K562 (cell line): ENCODE results near the gene TRAF7. TPM values are rescaled to one million over a fixed set of nuclear protein-coding genes. Genes with fewer than 3 reads are reported as not detected.

Experiments used
- ATAC-seq: fragments of 200-7000 bp; cut with Tn5 transposase; 3 replicates; pipeline ENCODE4 v1.9.1; 2020; ENCODE audit warnings: moderate library complexity
- BruUV-seq: library from RNA; stranded (reverse); fragments of 400-500 nt; replicated peaks from 2 replicates; lab custom pipeline; 2021; lab: Mats Ljungman, UMichigan
- CTCF ChIA-PET: fragments of 300-600 bp; formaldehyde crosslinking; extraction: SDS; loops from one replicate; lab custom pipeline; 2021; ENCODE audit warnings: low intra/inter-chr PET ratio; lab: Yijun Ruan, JAX
- POLR2A ChIA-PET: fragments of 300-600, 350-650 bp; sonication (Branson Sonifier 250); formaldehyde crosslinking; extraction: SDS; loops from one replicate; lab custom pipeline; 2021; ENCODE audit warnings: antibody characterized with exemption, inconsistent platforms; lab: Yijun Ruan, JAX
- DNase-seq, 4 experiments: peaks; one replicate each; pipeline versions ENCODE4 v3.0.0 to v3.0.0-alpha.2; 2011 to 2018; ENCODE audit warnings: low spot score in 3 of 4, mixed read lengths in 3 of 4; ENCODE audit errors: extremely low read depth in 1 of 4
- FAIRE-seq: peaks from 2 replicates; lab custom pipeline; 2011; peaks lifted over from hg19 to GRCh38; lab: Jason Lieb, UNC
- H2AFZ ChIP-seq: 2 replicates; pipeline ENCODE4 v1.6.0; 2011; ENCODE audit warnings: low read depth, low read length, control low read depth, inconsistent platforms
- H3K27ac ChIP-seq: fragments of 200-600 bp; 3 replicates; pipeline ENCODE4 v1.8.0; 2011; ENCODE audit warnings: low read depth, mild to moderate bottlenecking, control low read depth, inconsistent platforms, low read length, moderate library complexity, mixed read lengths; ENCODE audit errors: extremely low read depth
- H3K27me3 ChIP-seq, 2 experiments: fragments of 300-600 bp in 1 of 2; 2 replicates in 1 of 2; 3 replicates in 1 of 2; pipeline versions ENCODE4 v1.6.0 to v1.8.0; 2011; ENCODE audit warnings: inconsistent platforms in 2 of 2, low read length in 2 of 2, mild to moderate bottlenecking in 1 of 2, mixed read lengths in 1 of 2, moderate library complexity in 1 of 2; ENCODE audit not compliant: control insufficient read depth in 2 of 2, insufficient read depth in 2 of 2
- H3K36me3 ChIP-seq: fragments of 300-600 bp; 3 replicates; pipeline ENCODE4 v1.8.0; 2011; ENCODE audit warnings: mild to moderate bottlenecking, low read length, inconsistent platforms; ENCODE audit not compliant: control insufficient read depth, insufficient read depth
- H3K4me1 ChIP-seq, 2 experiments: fragments of 200-600 bp in 1 of 2; replicated peaks in 1 of 2; 2 replicates in 1 of 2; 3 replicates in 1 of 2; pipeline versions ENCODE4 v1.5.1 to v1.8.0; 2011; ENCODE audit warnings: inconsistent platforms in 2 of 2, low read length in 2 of 2, mild to moderate bottlenecking in 1 of 2, mixed read lengths in 1 of 2, moderate library complexity in 1 of 2; ENCODE audit not compliant: control insufficient read depth in 2 of 2, insufficient read depth in 2 of 2
- H3K4me2 ChIP-seq: 2 replicates; pipeline ENCODE4 v1.6.1; 2011; ENCODE audit warnings: low read length, control low read depth, inconsistent platforms, mixed read lengths; ENCODE audit not compliant: insufficient read depth
- H3K4me3 ChIP-seq: fragments of 200-600 bp; sonication (generic), shearing (Covaris generic); 2 replicates; pipeline ENCODE4 v1.5.1; 2016; ENCODE audit warnings: control low read depth, inconsistent platforms
- H3K79me2 ChIP-seq: fragments of 200-600 bp; 3 replicates; pipeline ENCODE4 v1.8.0; 2011; ENCODE audit warnings: low read length, inconsistent platforms; ENCODE audit not compliant: control insufficient read depth, insufficient read depth
- H3K9ac ChIP-seq, 2 experiments: 2 replicates each; pipeline versions ENCODE4 v1.6.0 to v1.6.1; 2011; ENCODE audit warnings: low read depth in 2 of 2, low read length in 2 of 2, control low read depth in 1 of 2, inconsistent platforms in 1 of 2, mild to moderate bottlenecking in 1 of 2, mixed read lengths in 1 of 2; ENCODE audit not compliant: insufficient read depth in 1 of 2
- H3K9me1 ChIP-seq: one replicate; pipeline ENCODE4 v1.6.0; 2011; ENCODE audit warnings: inconsistent platforms, mild to moderate bottlenecking, low read length, moderate library complexity; ENCODE audit not compliant: control insufficient read depth, insufficient read depth
- H3K9me3 ChIP-seq: replicated peaks from 2 replicates; pipeline ENCODE4 v1.5.1; 2011; ENCODE audit warnings: low read depth, low read length, inconsistent platforms; ENCODE audit not compliant: control insufficient read depth, insufficient read depth
- H4K20me1 ChIP-seq: replicated peaks from 2 replicates; pipeline ENCODE4 v1.6.1; 2011; ENCODE audit warnings: low read length, inconsistent platforms, mixed read lengths; ENCODE audit not compliant: control insufficient read depth, insufficient read depth
- CCNT2 ChIP-seq: IDR thresholded peaks from 2 replicates; pipeline ENCODE4 v1.6.1; 2011; ENCODE audit warnings: borderline replicate concordance, low read depth, mild to moderate bottlenecking, moderate library complexity, mixed read lengths, low read length; ENCODE audit not compliant: insufficient read length; ENCODE audit errors: extremely low read depth
- EP400 ChIP-seq: fragments of 450-650 bp; IDR thresholded peaks from 2 replicates; pipeline ENCODE4 v1.6.1; 2017; ENCODE audit warnings: antibody characterized with exemption, mild to moderate bottlenecking, moderate library complexity
- FOXK1 ChIP-seq: sonication (generic); formaldehyde crosslinking; IDR thresholded peaks from 2 replicates; pipeline ENCODE4 v1.8.0; 2022; ENCODE audit warnings: missing genetic modification reagents, mild to moderate bottlenecking, borderline replicate concordance
- GTF2E2 ChIP-seq: fragments of 200-800 bp; sonication (Bioruptor generic); IDR thresholded peaks from 2 replicates; pipeline ENCODE4 v1.6.1; 2016; ENCODE audit warnings: missing genetic modification characterization, missing compliant biosample characterization
- HNRNPK ChIP-seq: fragments of 200-400 bp; formaldehyde crosslinking; IDR thresholded peaks from one replicate; pipeline ENCODE4 v1.6.1; 2018; ENCODE audit warnings: mild to moderate bottlenecking, low read depth, low read length; ENCODE audit not compliant: poor library complexity, severe bottlenecking
- SMARCA5 ChIP-seq: fragments of 450-650 bp; IDR thresholded peaks from 2 replicates; pipeline ENCODE4 v1.6.1; 2016
- TRIM24 ChIP-seq, 2 experiments: fragments of 450-650 bp; IDR thresholded peaks; 2 replicates each; pipeline ENCODE4 v1.6.1; 2016
- WGBS: fragments of 100-300 bp; shearing (Covaris generic); methylation state at CpG from one replicate; pipeline ENCODE4 v1.1.6; 2016; ENCODE audit warnings: low coverage, mixed read lengths; ENCODE audit not compliant: insufficient coverage; ENCODE audit errors: missing lambda C conversion rate; 5-methylcytosine and 5-hydroxymethylcytosine counted together
- in situ Hi-C: fragments of 300-500 bp; cut with MboI; formaldehyde crosslinking; loops from 4 replicates; pipeline ENCODE4 v1.15.0; 2018; ENCODE audit warnings: inconsistent platforms, mixed read lengths
- intact Hi-C: fragments of 100-400 bp; cut with micrococcal nuclease; formaldehyde crosslinking; loops from 2 replicates; pipeline ENCODE4 v1.14.2; 2022
- polyA plus RNA-seq, 8 experiments: library from polyadenylated mRNA; depleted of rRNA in 4 of 8; stranded (reverse) in 5 of 8; unstranded in 3 of 8; fragments of >200 nt; fragmentation: Nextera tagmentation in 2 of 8; fragmentation: Illumina TruSeq in 1 of 8; extraction: Ambion mirVana in 2 of 8; extraction: Trizol in 1 of 8; gene quantifications; 2 replicates each; pipeline versions ENCODE4 v1.2.1 to v1.2.3, GENCODE V29; 2011 to 2014; ENCODE audit warnings: inconsistent platforms in 1 of 8, missing spikeins in 1 of 8
- total RNA-seq, 7 experiments: library from RNA; depleted of rRNA in 6 of 7; stranded (reverse); fragments of >200 nt in 6 of 7; fragmentation: Illumina TruSeq in 2 of 7; extraction: Trizol in 2 of 7; gene quantifications; 2 replicates each; pipeline versions ENCODE4 v1.2.1 to v1.2.3, GENCODE V29; 2011 to 2021; ENCODE audit warnings: low replicate concordance in 1 of 7
- TF ChIP-seq, protein P1 (sequence below): fragments of 450-650 bp; IDR thresholded peaks from 2 replicates; pipeline ENCODE4 v1.6.1; 2016; ENCODE audit warnings: borderline replicate concordance
- TF ChIP-seq, protein P2 (sequence below): fragments of 450-650 bp; formaldehyde crosslinking; IDR thresholded peaks from 2 replicates; pipeline ENCODE4 v1.4.0; 2022; ENCODE audit warnings: mild to moderate bottlenecking, moderate library complexity
- TF ChIP-seq, protein P3 (sequence below): fragments of 450-650 bp; IDR thresholded peaks from 2 replicates; pipeline ENCODE4 v1.6.1; 2016; ENCODE audit warnings: low read depth

The TRAF7 gene
- total and polyA plus RNA-seq, 9 of the 15 experiments (the other 6 are each of a cell fraction or from before 2014, with no cell fraction given) = 1.1 to 113 (median 41.6) TPM

DNA sequence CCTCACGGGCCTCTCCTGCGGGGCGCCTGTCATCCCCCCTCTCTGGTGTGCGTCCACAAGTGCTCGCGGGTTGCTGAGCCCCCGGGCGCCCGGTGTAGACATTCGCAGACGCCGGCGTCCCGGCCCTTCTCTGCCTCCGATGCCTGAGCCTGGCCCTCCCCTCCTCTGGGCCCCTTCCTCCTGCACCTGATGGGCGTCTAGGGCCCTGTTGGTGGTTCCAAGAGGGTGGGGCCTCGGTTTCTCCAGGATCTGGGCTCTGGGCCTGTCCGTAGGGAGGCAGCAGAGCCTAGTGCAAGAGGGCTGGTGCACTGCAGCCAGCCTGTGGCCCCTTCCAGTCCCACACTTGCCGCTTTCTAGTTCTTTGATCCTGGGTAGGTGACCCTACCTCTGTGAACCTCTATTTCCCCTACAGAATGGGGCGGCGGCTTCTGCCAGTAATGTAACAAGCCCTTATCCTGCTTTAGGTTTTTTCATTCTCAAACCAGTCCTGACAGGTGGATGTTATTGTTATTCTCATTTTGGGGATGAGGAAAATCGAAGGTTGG, 68.4 kb downstream of the TRAF7 start:
- H3K9ac ChIP-seq = peak overlapping the region; percentile 91 to 98
- peaks cover 11 to 61% of the 10 kb centered on the region in 2 experiments; a peak in 3 of 5 replicates for H3K4me1 ChIP-seq
- no peaks in the 10 kb centered on the region for H3K9me1 ChIP-seq
- TSS peak; percentile 73 for BruUV-seq
- CTCF ChIA-PET = no interaction called here
- H3K36me3 ChIP-seq = peaks cover 38% of the 10 kb centered on the region; the same call in 1 of the 3 replicates
- H3K79me2 ChIP-seq = peaks cover 53% of the 10 kb centered on the region
- peak overlapping the region; percentile 80 for H2AFZ ChIP-seq
- peak overlapping the region; percentile 77 for H3K4me2 ChIP-seq
- H3K27ac ChIP-seq = peak overlapping the region; percentile 82
- POLR2A ChIA-PET = interaction anchor here (0.6 to 5.0 kb wide), 11 partner anchors 8 to 259 kb away, joined by 3 to 29 read pairs (median 5); partner anchors contain the start of genes BRICD5, DNASE1L2, ECI1 and PGP
- intact Hi-C loops = loop anchor here (1.0 kb wide), 1 partner anchor 27 kb away; the partner anchor contains the start of gene ECI1
- peak in 3 of 4 experiments; percentile 66 to 77 (median 68) for DNase-seq
- FAIRE-seq = no peak
- no peaks in the 10 kb centered on the region for H3K27me3 ChIP-seq
- in situ Hi-C loops = no loop called here
- H4K20me1 ChIP-seq = peaks cover 11% of the 10 kb centered on the region
- peak overlapping the region; percentile 87 for H3K4me3 ChIP-seq
- no peaks in the 10 kb centered on the region for H3K9me3 ChIP-seq
- ATAC-seq = peak; percentile 74
- 0% methylated on average over 18 of the region's 22 CpGs for WGBS
- TF ChIP-seq, protein P1, sequence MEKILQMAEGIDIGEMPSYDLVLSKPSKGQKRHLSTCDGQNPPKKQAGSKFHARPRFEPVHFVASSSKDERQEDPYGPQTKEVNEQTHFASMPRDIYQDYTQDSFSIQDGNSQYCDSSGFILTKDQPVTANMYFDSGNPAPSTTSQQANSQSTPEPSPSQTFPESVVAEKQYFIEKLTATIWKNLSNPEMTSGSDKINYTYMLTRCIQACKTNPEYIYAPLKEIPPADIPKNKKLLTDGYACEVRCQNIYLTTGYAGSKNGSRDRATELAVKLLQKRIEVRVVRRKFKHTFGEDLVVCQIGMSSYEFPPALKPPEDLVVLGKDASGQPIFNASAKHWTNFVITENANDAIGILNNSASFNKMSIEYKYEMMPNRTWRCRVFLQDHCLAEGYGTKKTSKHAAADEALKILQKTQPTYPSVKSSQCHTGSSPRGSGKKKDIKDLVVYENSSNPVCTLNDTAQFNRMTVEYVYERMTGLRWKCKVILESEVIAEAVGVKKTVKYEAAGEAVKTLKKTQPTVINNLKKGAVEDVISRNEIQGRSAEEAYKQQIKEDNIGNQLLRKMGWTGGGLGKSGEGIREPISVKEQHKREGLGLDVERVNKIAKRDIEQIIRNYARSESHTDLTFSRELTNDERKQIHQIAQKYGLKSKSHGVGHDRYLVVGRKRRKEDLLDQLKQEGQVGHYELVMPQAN = 0 out of 2 replicates have a peak, but pooled peaks have one; percentile 53
- TF ChIP-seq SMARCA5 = peak; percentile 73; the same call in 1 of the 2 replicates
- no peak for TF ChIP-seq GTF2E2 (tag)
- no peak for TF ChIP-seq TRIM24 (IDR thresholded peaks at IDR 0.05)
- no peak for TF ChIP-seq FOXK1
- TF ChIP-seq, protein P2, sequence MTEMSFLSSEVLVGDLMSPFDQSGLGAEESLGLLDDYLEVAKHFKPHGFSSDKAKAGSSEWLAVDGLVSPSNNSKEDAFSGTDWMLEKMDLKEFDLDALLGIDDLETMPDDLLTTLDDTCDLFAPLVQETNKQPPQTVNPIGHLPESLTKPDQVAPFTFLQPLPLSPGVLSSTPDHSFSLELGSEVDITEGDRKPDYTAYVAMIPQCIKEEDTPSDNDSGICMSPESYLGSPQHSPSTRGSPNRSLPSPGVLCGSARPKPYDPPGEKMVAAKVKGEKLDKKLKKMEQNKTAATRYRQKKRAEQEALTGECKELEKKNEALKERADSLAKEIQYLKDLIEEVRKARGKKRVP = no peak
- no peak for TF ChIP-seq HNRNPK
- peak; percentile 14 for TF ChIP-seq CCNT2
- no peak for TF ChIP-seq EP400
- TF ChIP-seq, protein P3, sequence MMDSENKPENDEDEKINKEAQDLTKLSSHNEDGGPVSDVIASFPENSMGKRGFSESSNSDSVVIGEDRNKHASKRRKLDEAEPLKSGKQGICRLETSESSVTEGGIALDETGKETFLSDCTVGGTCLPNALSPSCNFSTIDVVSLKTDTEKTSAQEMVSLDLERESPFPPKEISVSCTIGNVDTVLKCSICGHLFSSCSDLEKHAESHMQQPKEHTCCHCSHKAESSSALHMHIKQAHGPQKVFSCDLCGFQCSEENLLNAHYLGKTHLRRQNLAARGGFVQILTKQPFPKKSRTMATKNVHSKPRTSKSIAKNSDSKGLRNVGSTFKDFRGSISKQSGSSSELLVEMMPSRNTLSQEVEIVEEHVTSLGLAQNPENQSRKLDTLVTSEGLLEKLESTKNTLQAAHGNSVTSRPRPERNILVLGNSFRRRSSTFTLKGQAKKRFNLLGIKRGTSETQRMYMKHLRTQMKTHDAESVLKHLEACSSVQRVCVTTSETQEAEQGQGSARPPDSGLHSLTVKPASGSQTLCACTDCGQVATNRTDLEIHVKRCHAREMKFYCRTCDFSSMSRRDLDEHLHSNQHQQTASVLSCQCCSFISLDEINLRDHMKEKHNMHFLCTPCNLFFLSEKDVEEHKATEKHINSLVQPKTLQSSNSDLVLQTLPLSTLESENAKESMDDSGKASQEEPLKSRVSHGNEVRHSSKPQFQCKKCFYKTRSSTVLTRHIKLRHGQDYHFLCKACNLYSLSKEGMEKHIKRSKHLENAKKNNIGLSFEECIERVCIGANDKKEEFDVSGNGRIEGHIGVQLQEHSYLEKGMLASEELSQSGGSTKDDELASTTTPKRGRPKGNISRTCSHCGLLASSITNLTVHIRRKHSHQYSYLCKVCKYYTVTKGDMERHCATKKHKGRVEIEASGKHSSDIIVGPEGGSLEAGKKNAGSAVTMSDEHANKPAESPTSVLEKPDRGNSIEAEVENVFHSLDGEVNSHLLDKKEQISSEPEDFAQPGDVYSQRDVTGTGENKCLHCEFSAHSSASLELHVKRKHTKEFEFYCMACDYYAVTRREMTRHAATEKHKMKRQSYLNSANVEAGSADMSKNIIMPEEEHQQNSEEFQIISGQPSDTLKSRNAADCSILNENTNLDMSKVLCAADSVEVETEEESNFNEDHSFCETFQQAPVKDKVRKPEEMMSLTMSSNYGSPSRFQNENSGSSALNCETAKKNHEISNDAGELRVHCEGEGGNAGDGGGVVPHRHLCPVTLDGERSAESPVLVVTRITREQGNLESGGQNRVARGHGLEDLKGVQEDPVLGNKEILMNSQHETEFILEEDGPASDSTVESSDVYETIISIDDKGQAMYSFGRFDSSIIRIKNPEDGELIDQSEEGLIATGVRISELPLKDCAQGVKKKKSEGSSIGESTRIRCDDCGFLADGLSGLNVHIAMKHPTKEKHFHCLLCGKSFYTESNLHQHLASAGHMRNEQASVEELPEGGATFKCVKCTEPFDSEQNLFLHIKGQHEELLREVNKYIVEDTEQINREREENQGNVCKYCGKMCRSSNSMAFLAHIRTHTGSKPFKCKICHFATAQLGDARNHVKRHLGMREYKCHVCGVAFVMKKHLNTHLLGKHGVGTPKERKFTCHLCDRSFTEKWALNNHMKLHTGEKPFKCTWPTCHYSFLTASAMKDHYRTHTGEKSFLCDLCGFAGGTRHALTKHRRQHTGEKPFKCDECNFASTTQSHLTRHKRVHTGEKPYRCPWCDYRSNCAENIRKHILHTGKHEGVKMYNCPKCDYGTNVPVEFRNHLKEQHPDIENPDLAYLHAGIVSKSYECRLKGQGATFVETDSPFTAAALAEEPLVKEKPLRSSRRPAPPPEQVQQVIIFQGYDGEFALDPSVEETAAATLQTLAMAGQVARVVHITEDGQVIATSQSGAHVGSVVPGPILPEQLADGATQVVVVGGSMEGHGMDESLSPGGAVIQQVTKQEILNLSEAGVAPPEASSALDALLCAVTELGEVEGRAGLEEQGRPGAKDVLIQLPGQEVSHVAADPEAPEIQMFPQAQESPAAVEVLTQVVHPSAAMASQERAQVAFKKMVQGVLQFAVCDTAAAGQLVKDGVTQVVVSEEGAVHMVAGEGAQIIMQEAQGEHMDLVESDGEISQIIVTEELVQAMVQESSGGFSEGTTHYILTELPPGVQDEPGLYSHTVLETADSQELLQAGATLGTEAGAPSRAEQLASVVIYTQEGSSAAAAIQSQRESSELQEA = no peak
